GM12873 (cell line): ENCODE data around the gene LDB3.

Experiments used
- TF ChIP-seq, protein P1 (sequence below): IDR thresholded peaks from 2 replicates; pipeline ENCODE4 v1.5.1; 2012; ENCODE audit warnings: low read depth, mild to moderate bottlenecking, moderate library complexity, low read length, control low read depth; ENCODE audit not compliant: insufficient read depth; ENCODE audit errors: missing control alignments

The LDB3 gene

DNA sequence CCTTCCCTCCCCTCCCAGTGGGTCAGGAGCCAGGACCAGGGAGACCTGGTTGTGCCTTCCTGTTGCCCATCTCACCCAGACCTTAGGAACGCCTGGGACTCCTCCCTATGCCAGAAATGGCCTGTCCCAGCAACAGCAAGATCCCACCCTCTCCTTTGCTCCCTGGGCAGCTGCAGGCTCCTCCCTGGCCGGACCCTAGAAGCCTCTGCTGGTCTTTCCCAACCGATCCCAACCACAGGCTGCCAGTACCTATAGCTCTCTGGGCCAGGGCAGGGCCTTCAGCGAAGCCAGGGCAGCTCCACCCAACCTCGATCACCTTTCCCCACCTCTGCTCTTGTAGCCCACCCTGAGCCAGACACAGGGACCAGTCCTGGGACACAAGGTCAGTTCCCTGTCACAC, 21.9 kb downstream of the LDB3 start:
- TF ChIP-seq, protein P1, sequence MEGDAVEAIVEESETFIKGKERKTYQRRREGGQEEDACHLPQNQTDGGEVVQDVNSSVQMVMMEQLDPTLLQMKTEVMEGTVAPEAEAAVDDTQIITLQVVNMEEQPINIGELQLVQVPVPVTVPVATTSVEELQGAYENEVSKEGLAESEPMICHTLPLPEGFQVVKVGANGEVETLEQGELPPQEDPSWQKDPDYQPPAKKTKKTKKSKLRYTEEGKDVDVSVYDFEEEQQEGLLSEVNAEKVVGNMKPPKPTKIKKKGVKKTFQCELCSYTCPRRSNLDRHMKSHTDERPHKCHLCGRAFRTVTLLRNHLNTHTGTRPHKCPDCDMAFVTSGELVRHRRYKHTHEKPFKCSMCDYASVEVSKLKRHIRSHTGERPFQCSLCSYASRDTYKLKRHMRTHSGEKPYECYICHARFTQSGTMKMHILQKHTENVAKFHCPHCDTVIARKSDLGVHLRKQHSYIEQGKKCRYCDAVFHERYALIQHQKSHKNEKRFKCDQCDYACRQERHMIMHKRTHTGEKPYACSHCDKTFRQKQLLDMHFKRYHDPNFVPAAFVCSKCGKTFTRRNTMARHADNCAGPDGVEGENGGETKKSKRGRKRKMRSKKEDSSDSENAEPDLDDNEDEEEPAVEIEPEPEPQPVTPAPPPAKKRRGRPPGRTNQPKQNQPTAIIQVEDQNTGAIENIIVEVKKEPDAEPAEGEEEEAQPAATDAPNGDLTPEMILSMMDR = no peak

DNA sequence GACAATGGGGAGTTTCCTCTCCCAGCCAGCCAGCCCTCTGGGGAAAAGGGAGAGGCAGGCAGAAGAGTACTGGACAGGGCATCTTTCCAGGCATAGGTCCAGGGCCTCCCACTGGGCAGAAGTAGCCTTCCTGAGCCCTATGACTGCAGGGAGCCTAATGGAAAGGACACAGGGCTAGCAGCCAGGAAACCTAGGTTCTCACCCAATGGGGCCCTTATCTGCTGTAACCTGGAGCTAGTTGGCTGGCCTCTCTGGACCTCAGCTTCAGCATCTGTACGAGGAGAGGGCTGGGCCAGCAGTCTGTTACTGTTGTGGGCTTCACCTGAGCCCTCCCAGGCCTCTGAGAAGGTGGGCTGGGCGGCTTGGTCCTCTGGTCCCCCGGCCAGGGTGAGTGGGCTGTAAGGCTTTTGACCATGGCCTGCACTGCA, 22.4 kb downstream of the LDB3 start:
- TF ChIP-seq, protein P1 = no peak

DNA sequence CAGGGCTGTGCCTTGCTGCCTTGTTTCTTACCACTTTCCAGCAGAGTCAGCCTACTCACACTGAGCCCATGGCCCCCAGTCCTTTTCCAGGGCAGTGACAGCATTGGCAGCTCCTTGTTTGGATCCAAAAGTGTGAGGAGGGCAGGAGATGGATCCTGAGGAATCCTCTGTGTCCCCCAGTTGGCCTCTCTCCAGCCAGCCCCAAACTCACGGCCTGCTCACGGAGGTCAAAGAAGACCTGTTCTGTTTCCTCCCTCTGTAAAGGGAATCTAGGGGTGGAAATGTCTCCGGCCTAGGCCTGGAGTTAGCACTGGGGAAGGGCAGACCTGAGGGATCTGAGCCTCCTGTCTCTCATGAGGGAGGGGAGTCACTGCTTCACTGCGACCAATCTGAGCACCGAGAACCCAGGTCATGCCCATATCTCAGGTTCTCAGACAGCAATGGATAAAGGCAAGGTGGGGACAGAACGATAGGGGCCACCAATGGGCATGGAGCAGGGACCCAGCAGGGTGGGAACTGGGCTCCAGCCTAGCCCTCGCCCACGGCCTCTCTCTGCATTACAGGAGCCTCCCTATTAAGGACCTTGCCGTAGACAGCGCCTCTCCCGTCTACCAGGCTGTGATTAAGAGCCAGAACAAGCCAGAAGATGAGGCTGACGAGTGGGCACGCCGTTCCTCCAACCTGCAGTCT, 23.2 kb downstream of the LDB3 start:
- TF ChIP-seq, protein P1 = no peak

DNA sequence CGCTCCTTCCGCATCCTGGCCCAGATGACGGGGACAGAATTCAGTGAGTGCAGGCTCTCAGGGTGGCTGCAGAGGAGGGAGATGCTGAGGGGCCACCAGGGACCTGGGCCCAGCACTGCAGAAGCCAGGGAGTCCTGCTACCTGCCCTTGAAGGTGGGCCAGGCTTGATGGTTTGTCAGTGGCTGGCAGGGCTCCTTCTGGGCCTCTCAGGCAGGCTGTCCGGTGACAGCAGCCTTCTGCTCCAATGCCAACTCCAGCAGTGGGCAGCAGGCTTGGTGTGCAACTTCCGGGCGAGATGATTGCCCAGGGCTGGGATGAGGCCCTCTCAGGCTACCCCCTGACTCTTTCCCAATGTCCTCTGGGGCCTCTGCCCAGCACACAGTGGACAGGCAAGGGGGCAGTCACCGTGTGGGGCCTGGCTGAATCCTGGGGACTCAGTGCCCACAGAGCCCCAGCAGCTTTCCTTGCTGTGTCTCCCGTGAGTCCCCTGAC, 23.8 kb downstream of the LDB3 start:
- TF ChIP-seq, protein P1 = no peak

DNA sequence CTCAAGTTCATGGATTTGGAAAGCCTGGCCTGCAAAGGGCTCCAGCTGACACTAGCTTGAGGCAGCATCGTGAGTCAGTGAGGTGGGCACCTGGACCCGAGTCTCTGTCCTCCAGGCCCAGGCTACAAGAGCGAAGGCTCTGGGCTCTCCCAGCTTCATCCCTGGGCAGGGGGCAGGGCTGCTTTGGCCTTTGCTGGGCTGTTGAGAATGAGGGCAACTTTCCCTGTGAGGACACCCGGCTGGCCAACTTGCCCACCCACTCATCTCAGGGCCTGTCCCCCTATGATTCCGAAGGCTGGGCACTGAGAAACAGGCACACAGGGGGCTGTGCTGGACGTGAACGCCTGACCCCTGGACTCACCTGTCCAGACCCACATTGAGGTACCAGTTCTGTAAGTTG, 24.4 kb downstream of the LDB3 start:
- TF ChIP-seq, protein P1 = no peak

DNA sequence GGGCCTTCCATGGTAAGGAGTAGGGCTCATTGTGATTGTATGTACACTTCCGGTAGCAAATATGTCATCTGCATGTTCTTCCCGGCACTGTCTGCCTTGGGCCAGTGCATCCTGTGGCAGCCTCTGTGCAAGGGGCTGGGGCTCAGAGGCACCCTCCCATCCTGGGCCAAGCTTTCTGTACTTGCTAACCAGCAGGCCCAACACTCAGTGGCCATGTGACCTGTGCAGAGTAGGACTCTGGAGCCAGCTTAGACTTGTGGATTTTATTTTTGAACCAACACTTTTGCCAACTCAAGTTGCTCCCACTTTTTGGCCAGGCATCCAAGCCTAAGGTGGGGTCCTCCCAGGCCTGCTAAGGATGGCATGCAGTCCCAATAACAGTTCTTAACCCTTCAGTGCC, 25.0 kb downstream of the LDB3 start:
- TF ChIP-seq, protein P1 = no peak

DNA sequence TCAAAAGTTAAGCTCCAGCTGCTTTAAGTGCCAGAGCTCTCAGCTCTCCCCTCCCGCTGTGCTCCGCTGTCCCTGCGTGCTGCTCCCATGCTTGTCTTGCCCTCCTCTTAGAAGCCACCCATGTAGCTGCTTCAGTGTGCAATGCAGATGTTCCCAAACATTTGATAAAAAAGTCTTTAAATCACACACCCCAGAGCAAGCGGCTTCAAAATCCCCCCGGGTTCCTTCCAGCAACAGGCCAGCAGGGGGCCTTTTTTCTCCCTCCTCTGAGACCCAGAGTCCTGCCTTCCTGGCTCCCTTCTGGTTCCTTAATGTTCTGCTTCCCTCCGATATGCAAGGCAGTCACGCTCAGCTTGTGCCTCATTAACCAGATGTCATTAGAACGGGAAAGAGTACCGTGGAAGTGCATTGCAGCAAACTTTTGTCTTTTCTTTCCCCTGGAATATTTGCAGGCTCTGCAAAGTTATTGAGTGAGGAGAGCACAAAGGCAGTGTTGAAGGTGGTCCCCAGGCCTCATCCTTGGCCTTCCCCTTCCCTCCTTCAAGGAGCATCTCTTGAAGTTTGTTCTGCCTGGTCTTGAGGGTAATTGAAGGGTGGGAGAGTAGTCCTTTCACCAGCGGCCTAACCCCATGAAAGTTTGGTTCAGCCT, 25.5 kb downstream of the LDB3 start:
- TF ChIP-seq, protein P1 = peak; percentile 77
